ENCODE measurements around the gene RAB27B.

The RAB27B gene

DNA sequence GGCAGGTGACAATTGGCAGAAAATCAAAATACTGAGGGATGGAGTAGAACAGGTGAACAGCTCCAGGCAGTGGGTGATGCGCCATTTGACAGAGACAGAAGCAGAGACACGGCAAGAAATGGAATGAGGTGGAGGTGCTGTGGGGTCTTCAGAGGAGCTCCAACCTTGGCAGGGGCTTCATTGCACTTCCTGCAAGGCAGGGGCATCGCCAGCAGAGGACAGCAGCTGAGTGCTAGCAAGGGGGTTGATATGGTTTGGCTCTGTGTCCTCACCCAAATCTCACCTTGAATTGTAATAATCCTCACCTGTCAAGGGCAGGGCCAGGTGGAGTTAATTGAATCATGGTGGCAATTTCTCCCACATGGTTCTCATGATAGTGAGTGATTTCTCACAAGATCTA is 88.2 kb downstream of the RAB27B start:
- DNase-seq: no peak

DNA sequence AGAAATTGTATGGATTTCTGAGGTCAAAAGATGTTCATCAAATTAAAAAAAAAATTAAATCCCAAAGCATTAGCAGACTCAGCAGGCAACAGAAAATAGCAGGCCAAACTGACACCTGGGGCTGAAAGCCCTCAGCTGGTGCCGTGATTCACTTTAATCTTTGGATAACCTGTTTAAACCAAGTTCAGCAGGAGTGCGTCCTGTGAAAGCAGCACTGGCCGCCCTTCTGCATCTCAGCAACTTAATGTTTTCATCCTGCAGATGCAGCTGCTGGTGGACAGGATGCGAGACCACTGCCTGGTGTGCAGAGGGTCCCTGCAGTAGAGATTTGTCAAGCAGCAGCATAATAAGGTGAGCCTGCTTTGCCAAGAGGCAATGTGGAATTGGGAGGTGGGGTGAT is 89.8 kb downstream of the RAB27B start:
- no peak for DNase-seq

DNA sequence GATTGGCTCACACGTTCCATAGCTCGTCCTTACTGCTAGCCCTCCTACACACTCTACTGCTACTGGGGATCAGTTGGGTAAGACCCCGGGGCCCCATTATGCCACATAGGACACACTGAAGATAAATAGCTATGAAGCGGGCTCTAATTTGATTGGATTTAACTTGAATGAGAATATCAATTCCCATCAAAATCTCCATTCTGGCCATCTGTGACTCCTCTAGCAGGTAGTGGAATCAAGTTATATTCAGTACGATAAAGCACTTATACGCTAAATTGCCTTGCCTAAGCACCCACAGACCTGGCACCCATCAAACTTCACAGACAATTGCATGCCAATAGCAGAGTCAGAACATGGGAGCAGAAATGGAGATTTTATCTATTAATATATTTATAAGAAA is 91.1 kb downstream of the RAB27B start:
- DNase-seq: no peak

DNA sequence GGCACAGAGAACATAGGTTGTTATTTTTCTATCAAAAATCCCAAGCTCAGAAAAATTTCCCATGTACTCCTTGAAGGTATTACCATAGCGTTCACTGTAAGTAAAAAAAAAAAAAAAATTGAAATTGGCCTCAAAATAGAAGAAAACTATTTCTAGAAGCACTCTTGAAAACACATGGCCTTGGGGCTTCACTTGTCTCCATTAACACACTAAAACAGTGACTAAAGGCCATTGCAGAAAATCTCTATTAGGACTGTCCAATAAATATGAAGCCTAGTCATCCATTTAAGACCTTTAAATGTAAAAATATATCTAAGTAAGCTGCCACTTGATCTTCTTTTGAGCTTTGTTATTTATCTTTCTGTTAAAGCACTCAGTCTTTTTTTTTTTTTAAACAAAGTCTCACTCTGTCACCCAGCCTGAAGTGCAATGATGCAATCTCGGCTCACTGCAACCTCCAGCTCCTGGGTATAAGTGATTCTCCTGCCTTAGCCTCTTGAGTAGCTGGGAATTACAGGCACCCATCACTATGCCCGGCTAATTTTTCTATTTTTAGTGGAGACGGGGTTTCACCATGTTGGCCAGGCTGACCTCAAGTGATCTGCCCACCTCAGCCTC is 95.2 kb downstream of the RAB27B start:
- DNase-seq: no peak

DNA sequence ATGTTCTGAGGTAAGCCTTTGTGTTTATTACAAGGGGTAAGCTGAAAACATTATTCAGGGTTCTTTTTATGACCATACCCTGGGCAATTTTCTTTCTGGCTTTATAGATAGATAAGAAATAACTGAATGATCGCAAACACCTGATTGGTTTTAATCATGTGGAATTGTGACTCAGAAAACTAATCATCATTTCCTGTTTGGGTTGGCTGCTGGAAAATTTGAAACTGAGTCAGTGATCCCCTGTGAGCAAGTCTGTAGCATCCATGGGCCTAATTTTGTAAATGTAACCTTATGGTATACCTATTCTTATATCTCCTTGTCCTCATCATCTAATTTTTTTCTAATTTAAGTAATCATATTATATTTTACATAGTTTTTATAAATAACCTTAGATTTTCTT is 96.7 kb downstream of the RAB27B start:
- DNase-seq: no peak

- no peak for DNase-seq
These were observed 98.5 kb downstream of the RAB27B start for GRCh38 chr18:54926593-54927325.

DNA sequence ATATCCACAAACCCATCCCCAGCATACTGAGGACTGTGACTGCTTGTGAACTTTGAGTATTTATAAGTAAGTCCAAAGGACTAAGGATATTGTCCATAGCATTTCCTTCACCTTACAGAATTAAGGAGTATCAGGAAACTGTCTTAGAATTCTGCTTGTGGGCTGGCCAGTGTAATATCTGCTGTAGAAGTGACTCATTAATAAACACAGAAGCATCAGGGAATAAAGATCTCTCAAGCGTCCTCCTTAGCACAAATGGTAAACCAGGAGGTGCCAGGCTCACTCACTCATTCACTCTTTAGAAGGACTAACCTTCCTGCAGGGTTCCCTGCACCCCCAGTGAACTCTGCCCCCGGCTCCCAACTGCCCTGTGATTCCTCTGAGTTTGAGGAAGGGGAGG is 100.0 kb downstream of the RAB27B start:
- DNase-seq: no peak

GRCh38 chr18:54931152-54931551 is 102.9 kb downstream of the RAB27B start:
- DNase-seq: no peak

- no peak for DNase-seq
These were observed 104.2 kb downstream of the RAB27B start for GRCh38 chr18:54932472-54932871.

- DNase-seq: no peak
These were observed 110.2 kb downstream of the RAB27B start for GRCh38 chr18:54938506-54938905.

GRCh38 chr18:54939361-54939917 is 111.2 kb downstream of the RAB27B start:
- DNase-seq: no peak

DNA sequence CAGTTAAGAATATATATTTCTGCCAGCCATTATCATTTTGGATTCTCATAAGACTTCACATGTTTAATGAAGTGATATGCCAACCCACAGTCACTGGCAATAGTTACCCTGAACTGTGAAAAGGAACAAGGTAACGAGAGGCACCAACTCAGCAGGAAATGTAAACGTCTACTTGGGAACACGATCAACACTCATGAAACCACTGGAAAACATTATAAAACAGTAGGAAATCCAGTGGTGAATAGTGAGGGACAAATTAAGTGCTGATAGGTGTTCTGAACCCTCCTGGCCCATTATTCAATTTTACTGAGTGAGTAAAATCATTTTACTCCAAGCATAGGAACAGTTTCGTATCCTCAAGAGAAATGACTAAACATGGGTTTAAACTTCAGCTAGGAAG is 113.9 kb downstream of the RAB27B start:
- no peak for DNase-seq

DNA sequence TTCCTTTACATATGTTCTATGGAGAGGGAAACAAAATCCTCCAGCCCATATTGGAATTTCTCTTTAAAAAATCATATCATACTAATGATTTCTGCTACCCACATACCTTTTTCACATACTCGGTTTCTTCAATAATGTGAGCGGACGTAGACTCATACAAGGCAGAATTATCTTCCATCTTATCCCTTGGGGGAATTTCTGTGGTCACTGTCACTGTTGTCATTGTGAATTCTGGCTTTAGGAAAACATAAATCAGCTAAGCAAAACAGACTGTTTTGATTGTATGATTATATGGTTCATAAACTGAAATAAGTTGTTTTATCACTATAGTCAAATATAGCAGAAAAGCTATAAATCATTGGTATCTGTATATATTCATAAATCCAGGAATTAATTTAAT is 114.3 kb downstream of the RAB27B start:
- DNase-seq: no peak

All from stimulated activated naive CD4-positive, alpha-beta T cell treated with Interleukin-2 at 50 U/mL for 16 hours (primary cell).